Fibroblast of the aortic adventitia (primary cell): Measurements from ENCODE around the gene DDX21. TPM values are rescaled to one million over a fixed set of nuclear protein-coding genes. Genes with fewer than 3 reads are reported as not detected.
"Not testable (repeated sequence)": the region's sequence is repeated elsewhere in the genome, so short reads cannot be mapped to it uniquely, and the experiment has no call there.

Experiments
- DNase-seq: peaks from one replicate; pipeline ENCODE4 v3.0.0-alpha.2; 2010; ENCODE audit warnings: low read depth
- H3K4me3 ChIP-seq: 2 replicates; pipeline ENCODE4 v1.5.1; 2011; ENCODE audit warnings: low read depth, mild to moderate bottlenecking, control low read depth, low read length, moderate library complexity
- CTCF ChIP-seq: IDR thresholded peaks from 2 replicates; pipeline ENCODE4 v1.5.1; 2011; ENCODE audit warnings: mild to moderate bottlenecking, low read length, control low read depth, inconsistent platforms; ENCODE audit not compliant: insufficient read depth
- total RNA-seq: library from RNA; depleted of rRNA; stranded (reverse); fragments of >200 nt; gene quantifications from 2 replicates; pipeline ENCODE4 v1.2.3, GENCODE V29; 2012; ENCODE audit warnings: low replicate concordance

Gene DDX21
- total RNA-seq, 1 donor = 61.9 TPM

GRCh38 chr10:69007260-69007659 is 51.3 kb downstream of the DDX21 start:
- DNase-seq = no peak
- H3K4me3 ChIP-seq = no peak overlapping the region
- no peak for TF ChIP-seq CTCF

- no peak overlapping the region for H3K4me3 ChIP-seq
- no peak for TF ChIP-seq CTCF
- DNase-seq = peak; percentile 95
These were observed 53.4 kb downstream of the DDX21 start for GRCh38 chr10:69009360-69009759.

GRCh38 chr10:69010151-69010640 is 54.2 kb downstream of the DDX21 start:
- peak; percentile 30 for DNase-seq
- TF ChIP-seq CTCF = no peak
- H3K4me3 ChIP-seq = no peak overlapping the region

- DNase-seq, H3K4me3 ChIP-seq: not testable (repeated sequence)
These were observed 56.8 kb downstream of the DDX21 start for GRCh38 chr10:69012778-69013177.

GRCh38 chr10:69014171-69014570 is 58.2 kb downstream of the DDX21 start:
- H3K4me3 ChIP-seq = no peak overlapping the region
- no peak for TF ChIP-seq CTCF
- peak; percentile 83 for DNase-seq

- H3K4me3 ChIP-seq = no peak overlapping the region
- DNase-seq = no peak
- TF ChIP-seq CTCF = no peak
These were observed 62.6 kb downstream of the DDX21 start for GRCh38 chr10:69018613-69019012.

GRCh38 chr10:69022611-69023010 is 66.6 kb downstream of the DDX21 start:
- DNase-seq = no peak
- no peak for TF ChIP-seq CTCF
- H3K4me3 ChIP-seq = no peak overlapping the region
